Rectal smooth muscle tissue (tissue), 1 donor: ENCODE measurements around the gene TCEA3.

Experiments
- H3K27ac ChIP-seq: one replicate; pipeline ENCODE4 v1.7.0; 2013; ENCODE audit warnings: low read depth, low read length, inconsistent platforms
- H3K27me3 ChIP-seq: one replicate; pipeline ENCODE4 v1.7.0; 2013; ENCODE audit warnings: low read length; ENCODE audit not compliant: control insufficient read depth, insufficient read depth
- H3K36me3 ChIP-seq: one replicate; pipeline ENCODE4 v1.7.0; 2013; ENCODE audit warnings: low read length; ENCODE audit not compliant: control insufficient read depth, insufficient read depth
- H3K4me1 ChIP-seq: one replicate; pipeline ENCODE4 v1.7.0; 2013; ENCODE audit warnings: low read length; ENCODE audit not compliant: control insufficient read depth, insufficient read depth
- H3K4me3 ChIP-seq: one replicate; pipeline ENCODE4 v1.7.0; 2013; ENCODE audit warnings: low read length
- H3K9ac ChIP-seq: one replicate; pipeline ENCODE4 v1.7.0; 2013; ENCODE audit warnings: low read length

The TCEA3 gene

DNA sequence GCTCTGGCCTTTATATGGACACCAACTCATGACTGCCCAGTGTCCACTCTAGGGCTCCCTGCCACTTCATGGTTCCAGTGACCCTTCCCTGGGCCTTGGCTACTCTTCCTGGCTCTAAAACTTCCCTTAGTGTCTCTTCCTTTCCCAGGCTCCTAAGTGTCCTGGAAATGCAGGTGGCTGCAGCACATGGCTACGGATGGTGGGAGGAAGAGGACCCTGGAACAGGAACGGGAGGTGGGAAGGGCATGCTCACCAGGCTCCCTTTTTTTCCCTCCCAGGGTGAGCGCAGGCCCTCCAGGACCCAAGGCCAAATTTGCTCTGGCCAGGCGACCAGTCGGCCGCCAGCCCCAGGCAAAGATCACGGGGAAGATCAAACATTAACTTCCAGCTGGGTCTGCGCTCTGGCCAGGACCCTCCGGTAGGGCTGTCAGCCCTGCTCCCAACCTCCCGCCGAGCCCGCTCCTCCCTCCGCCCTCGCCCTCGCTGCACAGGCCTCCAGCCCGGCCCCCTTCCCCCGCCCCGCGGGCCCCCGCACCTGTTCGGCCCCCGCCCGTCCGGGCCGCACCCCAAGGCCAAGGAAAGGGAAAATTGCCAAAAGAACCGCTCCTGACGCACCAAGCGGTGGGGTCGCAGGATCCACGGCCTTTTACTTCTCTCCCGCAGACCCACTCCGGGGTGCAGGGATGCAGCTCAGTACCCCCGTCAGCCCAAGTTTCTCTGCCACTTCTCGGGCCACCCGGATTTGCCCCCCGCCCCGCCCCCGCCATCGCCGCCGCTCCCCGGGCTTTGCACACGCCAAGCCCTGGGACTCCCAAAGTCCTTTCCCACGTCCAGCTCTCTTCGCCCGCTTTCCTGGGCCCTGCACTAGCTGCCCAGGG, 894 bp downstream of the TCEA3 start:
- peak overlapping the region; percentile 77 for H3K27ac ChIP-seq
- H3K9ac ChIP-seq = peak overlapping the region; percentile 19
- H3K27me3 ChIP-seq = no peaks in the 10 kb centered on the region
- no peaks in the 10 kb centered on the region for H3K36me3 ChIP-seq
- peaks cover 13% of the 10 kb centered on the region for H3K4me1 ChIP-seq
- H3K4me3 ChIP-seq = peak overlapping the region; percentile 75

DNA sequence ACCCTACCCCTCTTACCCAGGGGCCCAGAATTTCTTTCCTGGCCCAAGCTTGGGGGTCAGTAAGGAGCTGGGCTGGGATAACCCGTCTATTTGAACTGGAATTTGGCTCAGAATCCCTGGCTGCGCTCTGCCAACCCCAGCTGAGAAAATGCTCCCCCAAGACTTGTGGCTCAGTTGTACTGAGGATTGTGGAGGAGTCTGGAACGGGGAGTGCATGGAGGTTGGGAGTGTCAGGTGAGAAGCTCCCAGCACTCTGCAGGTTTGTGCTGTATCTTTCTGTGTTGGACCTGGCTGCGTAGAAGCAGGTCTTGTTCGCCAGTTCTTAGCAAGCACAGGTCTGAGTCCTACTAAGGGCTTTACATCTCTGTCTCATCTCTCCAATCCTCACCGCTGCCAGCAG, 1.6 kb downstream of the TCEA3 start:
- Histone ChIP-seq H3K4me1 (peaks cover 13% of the 10 kb centered on the region), H3K27ac (peak overlapping the region; percentile 77), H3K36me3 (no peaks in the 10 kb centered on the region), H3K9ac (peak overlapping the region; percentile 12), H3K27me3 (no peaks in the 10 kb centered on the region), H3K4me3 (peak overlapping the region; percentile 57)

DNA sequence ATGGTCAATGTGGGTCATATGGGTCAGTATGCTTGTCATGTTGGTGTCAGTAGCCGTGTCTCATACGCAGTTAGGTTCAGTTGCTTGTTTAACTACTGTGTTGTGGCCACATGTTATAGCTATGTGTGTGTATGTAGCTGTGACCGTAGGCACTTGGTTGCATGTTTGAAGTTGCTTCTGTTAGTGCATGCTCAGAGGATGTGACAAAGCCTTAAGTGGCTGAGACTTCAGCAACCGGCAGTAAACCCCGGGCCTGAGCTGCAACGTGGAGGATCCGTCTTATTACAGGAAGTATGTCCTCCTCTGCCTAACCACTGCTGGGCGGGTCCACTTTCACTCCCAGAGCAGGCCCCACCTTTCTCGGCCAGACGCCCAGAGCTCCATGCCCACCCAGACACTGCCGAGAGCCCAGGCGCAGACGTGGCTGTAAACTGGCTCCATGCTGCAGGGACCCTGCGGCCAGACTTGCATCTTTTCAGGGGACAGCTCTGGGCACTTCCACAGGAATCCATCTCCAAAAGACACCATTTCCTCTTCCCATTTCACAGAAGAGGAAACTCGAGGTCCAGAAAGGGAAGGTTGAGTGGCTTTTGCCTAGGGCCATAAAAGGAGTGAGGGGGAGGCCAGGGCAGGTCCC, 2.2 kb downstream of the TCEA3 start:
- peak overlapping the region; percentile 77 for H3K27ac ChIP-seq
- peak overlapping the region; percentile 57 for H3K4me3 ChIP-seq
- H3K9ac ChIP-seq = peak overlapping the region; percentile 12
- H3K4me1 ChIP-seq = peaks cover 13% of the 10 kb centered on the region
- H3K27me3 ChIP-seq = no peaks in the 10 kb centered on the region
- H3K36me3 ChIP-seq = peaks cover under 1% of the 10 kb centered on the region

DNA sequence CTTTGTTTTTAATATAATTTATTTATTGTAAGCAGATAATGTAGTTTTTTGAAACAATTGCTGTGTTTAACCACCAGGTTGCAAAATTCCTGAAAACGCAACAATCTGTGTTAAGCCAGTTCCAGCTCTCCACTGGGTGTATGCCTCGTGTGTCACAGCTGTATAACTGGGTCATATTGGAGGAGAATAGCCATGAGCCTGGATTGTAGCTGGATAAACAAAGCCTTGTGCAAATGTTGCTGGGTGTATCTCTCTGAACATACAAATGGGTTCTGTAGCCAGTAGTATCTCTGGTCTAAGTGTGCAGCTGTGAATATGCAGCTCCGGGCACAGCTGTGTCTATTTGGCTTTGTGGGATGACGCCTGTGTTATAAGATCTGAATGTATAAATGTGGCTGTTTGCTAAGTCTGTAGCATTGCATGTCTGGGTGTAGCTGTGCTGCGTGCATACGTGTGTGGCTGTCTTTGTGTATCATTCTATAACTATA, 2.8 kb downstream of the TCEA3 start:
- Histone ChIP-seq H3K4me1 (peaks cover 13% of the 10 kb centered on the region), H3K9ac (no peak overlapping the region), H3K27me3 (no peaks in the 10 kb centered on the region), H3K4me3 (peak overlapping the region; percentile 57), H3K36me3 (peaks cover 3% of the 10 kb centered on the region), H3K27ac (peak overlapping the region; percentile 77)

DNA sequence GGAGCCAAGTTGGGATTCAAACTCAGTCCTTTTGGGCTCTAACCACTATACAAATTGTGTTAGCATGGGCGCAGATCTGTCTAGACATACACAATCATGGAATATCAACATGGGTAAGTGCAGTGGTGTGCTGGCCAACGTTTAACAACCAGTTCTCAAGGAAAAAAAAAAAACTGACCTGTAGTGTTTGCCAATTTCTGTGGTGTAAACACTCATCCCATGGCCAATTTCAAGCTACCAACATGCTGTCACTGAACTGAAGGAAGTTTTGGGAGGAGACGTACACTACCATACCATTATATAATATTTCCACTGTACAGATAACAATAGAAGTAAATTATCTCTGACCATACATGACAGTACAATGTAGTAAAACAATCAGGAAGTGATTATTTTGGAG, 3.2 kb downstream of the TCEA3 start:
- peaks cover 13% of the 10 kb centered on the region for H3K4me1 ChIP-seq
- no peak overlapping the region for H3K9ac ChIP-seq
- peaks cover 3% of the 10 kb centered on the region for H3K36me3 ChIP-seq
- no peak overlapping the region for H3K4me3 ChIP-seq
- no peak overlapping the region for H3K27ac ChIP-seq
- H3K27me3 ChIP-seq = no peaks in the 10 kb centered on the region

DNA sequence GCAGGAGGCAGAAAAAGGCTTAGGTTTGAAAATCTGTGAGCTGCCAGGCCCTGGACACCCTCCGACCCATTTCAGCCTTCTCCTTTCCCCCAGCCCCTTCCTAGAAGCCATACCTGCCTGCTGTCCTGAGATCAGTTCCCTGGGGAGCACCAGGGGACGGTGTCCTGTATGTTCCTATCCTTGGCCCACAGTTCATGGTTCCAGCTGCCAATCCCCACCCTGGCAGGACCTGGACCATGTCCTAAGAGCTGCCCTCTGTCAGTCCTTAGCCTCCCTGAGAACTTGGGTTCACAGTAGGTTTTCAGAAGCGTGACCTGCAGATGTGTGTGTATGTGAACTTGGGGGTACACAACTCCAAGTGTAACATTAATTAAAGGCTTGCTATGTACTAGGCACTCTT, 3.8 kb downstream of the TCEA3 start:
- Histone ChIP-seq H3K27ac (no peak overlapping the region), H3K9ac (no peak overlapping the region), H3K27me3 (no peaks in the 10 kb centered on the region), H3K4me1 (peaks cover 13% of the 10 kb centered on the region), H3K4me3 (no peak overlapping the region), H3K36me3 (peaks cover 3% of the 10 kb centered on the region)

DNA sequence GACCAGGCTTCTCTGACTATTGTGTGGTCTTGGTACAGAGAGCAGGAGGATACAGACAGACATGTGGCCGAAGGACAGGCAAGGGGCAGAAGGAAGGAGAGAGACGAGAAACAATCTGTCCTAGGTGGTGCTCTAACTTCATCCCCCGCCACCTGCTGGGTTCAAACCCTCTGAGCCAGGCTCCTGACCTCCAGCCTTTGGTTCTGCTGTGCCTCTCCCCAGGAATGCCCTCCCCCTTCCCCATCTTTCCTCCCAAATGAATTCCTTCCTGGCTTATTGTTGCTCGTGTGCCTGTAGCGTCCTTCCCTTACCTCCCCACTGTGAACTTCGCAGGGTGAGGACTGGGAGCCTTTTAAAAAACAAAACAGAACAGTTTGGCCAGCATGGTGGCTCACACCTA, 5.4 kb downstream of the TCEA3 start:
- H3K4me1 ChIP-seq = peaks cover 10% of the 10 kb centered on the region
- no peaks in the 10 kb centered on the region for H3K27me3 ChIP-seq
- peak overlapping the region; percentile 13 for H3K9ac ChIP-seq
- no peak overlapping the region for H3K27ac ChIP-seq
- no peak overlapping the region for H3K4me3 ChIP-seq
- peaks cover 3% of the 10 kb centered on the region for H3K36me3 ChIP-seq

DNA sequence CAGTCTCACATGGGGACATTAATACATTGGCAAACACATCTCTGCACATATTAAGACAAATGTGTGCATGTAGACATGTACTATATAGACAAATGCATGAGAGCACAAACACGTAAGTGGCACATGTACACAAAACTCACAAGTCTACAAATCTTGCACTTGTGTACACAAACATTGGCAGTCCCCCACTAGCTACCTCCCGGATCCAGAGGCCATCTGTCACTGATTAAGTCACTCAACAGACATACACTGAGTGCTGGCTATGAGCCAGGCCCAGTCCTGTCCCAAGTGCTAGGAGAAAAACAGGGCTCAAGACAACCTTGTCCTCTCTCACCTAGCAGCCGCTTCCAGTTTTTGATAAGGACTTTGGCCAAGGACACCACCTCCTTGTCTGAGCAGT, 7.0 kb downstream of the TCEA3 start:
- Histone ChIP-seq H3K27ac (no peak overlapping the region), H3K4me1 (peaks cover 8% of the 10 kb centered on the region), H3K27me3 (no peaks in the 10 kb centered on the region), H3K9ac (no peak overlapping the region), H3K4me3 (no peak overlapping the region), H3K36me3 (peaks cover 3% of the 10 kb centered on the region)

DNA sequence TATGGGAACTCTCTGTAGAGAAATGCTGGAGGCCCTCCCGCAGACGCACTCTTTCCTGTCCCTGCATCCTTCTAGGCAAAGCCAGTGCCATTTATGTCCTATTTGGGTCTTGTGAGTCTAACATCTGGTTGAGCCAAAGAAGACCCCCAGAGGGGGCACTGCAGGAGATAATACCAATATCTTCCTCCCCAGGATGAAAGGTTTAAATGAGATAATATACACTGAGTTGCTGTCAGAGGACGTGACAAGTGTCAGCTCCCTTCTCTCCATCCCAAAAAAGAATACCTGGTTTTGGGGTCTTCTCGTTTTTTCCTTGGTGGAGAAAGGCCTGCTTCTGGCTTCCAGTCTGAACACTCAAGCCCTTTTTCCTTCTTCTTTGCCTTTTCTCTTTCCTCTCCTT, 7.6 kb downstream of the TCEA3 start:
- H3K27ac ChIP-seq = no peak overlapping the region
- H3K4me3 ChIP-seq = no peak overlapping the region
- H3K36me3 ChIP-seq = peaks cover 3% of the 10 kb centered on the region
- no peak overlapping the region for H3K9ac ChIP-seq
- no peaks in the 10 kb centered on the region for H3K27me3 ChIP-seq
- H3K4me1 ChIP-seq = peaks cover 3% of the 10 kb centered on the region

DNA sequence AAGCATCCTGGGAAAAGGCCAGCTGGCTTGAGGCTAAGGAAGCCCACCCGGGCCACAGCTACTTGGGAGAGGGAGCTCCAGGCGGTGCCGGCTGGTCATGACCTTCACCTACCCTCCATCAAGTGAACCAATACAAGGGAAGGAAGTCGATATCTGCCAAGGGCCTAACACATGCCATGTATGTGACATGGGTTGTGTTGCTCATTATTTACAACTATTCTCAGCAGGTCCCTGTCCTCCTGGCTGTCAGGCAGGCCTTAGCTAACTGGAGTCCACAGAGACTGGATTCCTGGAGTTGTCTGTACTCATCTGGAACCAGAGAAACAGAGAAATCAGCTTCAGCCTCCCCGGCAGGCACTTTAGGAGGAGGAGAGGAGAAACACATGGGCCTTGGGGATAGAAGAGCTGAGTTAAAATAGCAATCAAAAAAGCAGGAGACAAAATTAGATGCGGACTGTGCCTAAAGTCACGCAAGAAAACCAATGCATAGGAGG, 15.7 kb downstream of the TCEA3 start:
- Histone ChIP-seq H3K9ac (no peak overlapping the region), H3K4me1 (peaks cover 5% of the 10 kb centered on the region), H3K36me3 (peaks cover 11% of the 10 kb centered on the region), H3K4me3 (no peak overlapping the region), H3K27ac (no peak overlapping the region), H3K27me3 (no peaks in the 10 kb centered on the region)

DNA sequence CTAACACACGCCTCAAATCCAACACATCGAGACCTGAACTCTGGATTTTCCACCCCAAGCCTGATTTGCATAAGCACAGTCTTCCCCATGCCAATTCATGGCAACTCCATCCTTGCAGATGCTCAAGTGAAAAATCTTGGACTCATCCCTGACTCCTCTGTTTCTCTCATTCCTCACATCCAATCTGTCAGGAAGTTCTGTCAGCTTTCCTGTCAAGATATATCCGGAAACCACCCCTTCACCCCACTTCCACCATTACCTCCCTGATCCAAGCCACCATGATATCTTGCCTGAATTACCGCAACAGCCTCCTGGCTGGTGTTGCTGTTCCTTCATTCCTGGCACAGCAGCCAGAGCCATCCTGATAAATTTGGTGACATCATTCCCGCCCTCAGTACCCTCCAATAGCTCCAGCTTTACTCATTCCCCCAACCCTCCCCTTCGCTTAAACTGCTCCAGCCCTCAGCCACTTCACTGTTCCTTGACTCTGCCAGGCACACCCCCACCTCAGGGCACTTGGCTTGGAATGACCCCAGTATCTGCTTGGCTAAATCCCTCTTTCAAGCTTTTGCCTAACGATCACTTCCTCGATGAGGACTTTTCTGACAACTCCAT, 17.4 kb downstream of the TCEA3 start:
- H3K4me1 ChIP-seq = peaks cover 12% of the 10 kb centered on the region
- no peak overlapping the region for H3K4me3 ChIP-seq
- peaks cover 11% of the 10 kb centered on the region for H3K36me3 ChIP-seq
- H3K27me3 ChIP-seq = no peaks in the 10 kb centered on the region
- no peak overlapping the region for H3K27ac ChIP-seq
- H3K9ac ChIP-seq = no peak overlapping the region

DNA sequence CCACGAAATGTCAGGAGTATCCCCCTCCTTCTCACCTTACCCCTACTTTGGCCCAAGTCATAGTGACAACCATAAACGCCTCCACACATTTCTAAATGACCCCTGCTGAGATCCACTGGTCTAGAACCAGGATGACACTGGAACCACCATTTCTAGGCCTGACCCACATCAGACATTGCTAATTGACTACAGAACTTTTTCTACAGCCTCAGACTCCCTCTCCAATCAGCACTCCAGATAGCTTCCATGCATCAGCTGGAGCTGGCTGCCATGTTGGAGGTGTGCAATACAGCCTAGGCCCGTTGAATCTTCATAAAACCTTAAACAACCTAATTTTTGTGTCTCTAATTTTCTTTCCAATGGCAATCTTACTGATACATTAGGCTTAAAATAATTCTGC, 18.6 kb downstream of the TCEA3 start:
- Histone ChIP-seq H3K4me1 (peaks cover 12% of the 10 kb centered on the region), H3K4me3 (no peak overlapping the region), H3K27ac (no peak overlapping the region), H3K27me3 (no peaks in the 10 kb centered on the region), H3K9ac (no peak overlapping the region), H3K36me3 (peaks cover 11% of the 10 kb centered on the region)
